Activated CD8-positive, alpha-beta memory T cell treated with anti-CD3 and anti-CD28 coated beads, Interleukin-2, amount 50 U/mL, for 4 hours (primary cell): Measurements from ENCODE around the gene LRRC47.
A peak's percentile ranks its signal among the peaks of the same experiment; 100 is the strongest.

Source experiments
- DNase-seq: peaks from one replicate; pipeline ENCODE4 v3.0.0-alpha.2; 2020

The LRRC47 gene

GRCh38 chr1:3785456-3786157 lies 10.7 kb downstream of the LRRC47 start:
- no peak for DNase-seq

GRCh38 chr1:3785045-3785444 lies 11.3 kb downstream of the LRRC47 start:
- DNase-seq = no peak

- DNase-seq = no peak
Measured at GRCh38 chr1:3783651-3784474, 12.4 kb downstream of the LRRC47 start.

DNA sequence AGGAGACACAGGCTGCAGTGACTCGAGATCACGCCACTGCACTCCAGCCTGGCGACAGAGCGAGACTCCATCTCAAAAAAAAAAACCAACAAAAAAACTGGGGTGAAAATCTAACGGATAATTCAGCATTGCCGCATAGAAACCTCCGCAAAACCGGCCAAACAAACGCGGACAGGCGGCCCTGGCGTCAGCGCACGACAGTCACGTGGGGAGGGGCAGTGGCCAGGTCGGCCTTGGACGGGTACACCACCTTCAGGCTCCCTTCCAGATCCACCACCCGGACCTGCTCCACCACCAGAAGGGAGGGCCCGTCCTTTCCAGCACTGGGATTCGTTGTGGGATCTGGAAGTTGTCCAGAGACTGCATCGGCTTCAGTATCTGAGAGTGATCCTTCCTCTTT lies 15.4 kb downstream of the LRRC47 start:
- no peak for DNase-seq

- DNase-seq = no peak
Measured at GRCh38 chr1:3779912-3780416, 16.3 kb downstream of the LRRC47 start.

GRCh38 chr1:3779265-3779911 lies 16.9 kb downstream of the LRRC47 start:
- DNase-seq = no peak

- no peak for DNase-seq
Measured at GRCh38 chr1:3778590-3779264, 17.6 kb downstream of the LRRC47 start.

DNA sequence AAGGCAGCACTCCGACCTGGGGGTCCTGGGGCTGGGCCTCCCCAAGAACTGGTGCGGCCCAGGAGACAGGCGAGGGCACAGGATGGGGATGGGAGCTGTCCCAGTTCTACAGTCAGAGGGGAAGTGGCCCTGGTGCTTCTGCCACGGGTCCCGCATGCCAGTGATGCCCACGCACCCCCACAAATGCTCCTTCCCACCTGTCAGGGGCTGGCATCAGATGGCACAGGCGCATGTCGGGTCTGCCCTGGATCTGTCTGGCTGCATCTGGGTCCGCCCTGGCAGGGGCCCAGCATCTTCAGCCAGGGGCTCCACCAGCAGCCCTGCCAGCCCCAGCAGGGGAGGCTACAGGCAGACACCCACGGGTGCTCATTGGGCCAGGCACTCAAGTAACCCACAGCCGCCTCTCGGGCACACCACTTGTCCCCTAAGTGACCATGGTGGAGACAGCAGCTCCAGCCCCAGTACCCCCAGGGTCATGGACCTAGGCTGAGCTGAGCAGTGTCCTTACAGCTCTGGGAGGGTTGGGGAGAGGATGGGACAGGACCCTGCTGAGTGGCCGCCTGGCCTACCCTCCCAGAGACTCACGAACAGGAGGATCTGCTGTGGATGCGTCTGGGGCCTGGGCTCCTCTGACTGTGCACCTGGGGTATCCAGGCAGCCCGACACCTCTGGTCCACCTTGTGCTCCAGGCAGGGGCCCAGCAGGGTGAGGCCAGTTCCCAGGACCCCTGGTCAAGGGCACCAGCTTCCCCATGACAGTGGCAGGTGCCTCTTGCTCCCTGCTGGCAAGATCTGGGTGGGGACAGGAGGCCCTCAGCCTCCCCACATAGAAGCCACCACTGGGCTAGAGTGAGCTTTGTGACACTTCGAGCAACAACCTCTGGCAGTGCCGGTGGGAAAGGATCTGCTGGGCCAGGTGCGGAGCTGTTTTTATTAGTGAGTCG lies 18.4 kb downstream of the LRRC47 start:
- DNase-seq = no peak

DNA sequence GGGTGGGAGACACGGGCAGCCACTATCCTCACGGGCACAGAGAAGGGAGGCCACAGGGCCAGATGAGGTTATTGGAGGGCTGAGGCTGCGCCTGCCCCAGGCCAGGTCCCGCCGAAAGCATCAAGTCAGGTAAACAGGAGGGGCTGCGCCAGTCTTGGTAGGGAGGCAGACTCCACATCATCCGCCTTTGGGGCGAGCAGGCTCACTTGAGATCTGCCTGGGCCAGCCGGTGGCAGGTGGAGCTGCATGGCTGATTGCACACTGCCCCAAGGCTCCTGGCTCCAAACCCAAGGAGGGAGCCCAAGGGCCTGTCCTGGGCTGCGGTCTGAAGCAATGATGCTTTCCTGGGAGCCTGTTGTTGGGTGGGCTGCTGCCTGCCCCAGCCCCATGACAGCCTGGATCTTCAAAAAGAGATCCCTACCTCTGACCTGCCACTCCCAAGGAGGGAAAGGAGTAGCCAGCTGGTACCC lies 19.2 kb downstream of the LRRC47 start:
- no peak for DNase-seq

- DNase-seq = no peak
Measured at GRCh38 chr1:3776231-3776961, 19.9 kb downstream of the LRRC47 start.

DNA sequence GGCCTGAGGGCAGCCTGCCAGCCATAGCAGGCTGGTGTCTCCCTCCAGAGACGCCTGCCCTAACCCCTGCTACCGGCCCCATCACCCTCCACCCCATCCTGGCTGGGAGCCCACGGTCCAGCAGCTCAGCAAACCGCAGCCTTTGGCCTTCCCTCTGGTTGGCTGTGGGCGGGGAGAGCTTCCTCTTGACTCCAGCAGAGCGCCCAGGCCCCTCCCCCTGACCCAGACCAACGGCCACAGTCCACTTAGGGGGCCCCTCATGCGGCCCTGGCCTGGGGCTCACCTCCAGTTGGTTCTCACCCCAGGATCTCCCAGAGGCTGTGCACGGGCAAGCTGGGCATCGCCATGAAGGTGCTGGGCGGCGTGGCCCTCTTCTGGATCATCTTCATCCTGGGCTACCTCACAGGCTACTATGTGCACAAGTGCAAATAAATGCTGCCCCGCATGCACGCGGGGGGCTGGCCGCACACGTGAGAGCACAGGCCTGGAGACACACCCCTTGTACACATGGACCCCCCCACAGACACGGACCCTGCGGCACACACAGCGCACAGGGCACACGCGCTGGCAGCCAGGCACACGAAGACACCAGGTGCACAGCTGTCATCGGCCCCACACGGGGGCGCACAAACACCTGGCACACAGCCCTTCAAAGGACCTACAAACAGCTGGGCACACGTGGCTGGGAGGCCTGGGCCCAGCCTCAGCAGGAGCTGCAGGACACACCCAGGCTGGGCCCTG lies 20.6 kb downstream of the LRRC47 start:
- DNase-seq = no peak

- no peak for DNase-seq
Measured at GRCh38 chr1:3774946-3775489, 21.3 kb downstream of the LRRC47 start.

GRCh38 chr1:3774276-3774945 lies 21.9 kb downstream of the LRRC47 start:
- DNase-seq = no peak

GRCh38 chr1:3773572-3774275 lies 22.6 kb downstream of the LRRC47 start:
- no peak for DNase-seq

DNA sequence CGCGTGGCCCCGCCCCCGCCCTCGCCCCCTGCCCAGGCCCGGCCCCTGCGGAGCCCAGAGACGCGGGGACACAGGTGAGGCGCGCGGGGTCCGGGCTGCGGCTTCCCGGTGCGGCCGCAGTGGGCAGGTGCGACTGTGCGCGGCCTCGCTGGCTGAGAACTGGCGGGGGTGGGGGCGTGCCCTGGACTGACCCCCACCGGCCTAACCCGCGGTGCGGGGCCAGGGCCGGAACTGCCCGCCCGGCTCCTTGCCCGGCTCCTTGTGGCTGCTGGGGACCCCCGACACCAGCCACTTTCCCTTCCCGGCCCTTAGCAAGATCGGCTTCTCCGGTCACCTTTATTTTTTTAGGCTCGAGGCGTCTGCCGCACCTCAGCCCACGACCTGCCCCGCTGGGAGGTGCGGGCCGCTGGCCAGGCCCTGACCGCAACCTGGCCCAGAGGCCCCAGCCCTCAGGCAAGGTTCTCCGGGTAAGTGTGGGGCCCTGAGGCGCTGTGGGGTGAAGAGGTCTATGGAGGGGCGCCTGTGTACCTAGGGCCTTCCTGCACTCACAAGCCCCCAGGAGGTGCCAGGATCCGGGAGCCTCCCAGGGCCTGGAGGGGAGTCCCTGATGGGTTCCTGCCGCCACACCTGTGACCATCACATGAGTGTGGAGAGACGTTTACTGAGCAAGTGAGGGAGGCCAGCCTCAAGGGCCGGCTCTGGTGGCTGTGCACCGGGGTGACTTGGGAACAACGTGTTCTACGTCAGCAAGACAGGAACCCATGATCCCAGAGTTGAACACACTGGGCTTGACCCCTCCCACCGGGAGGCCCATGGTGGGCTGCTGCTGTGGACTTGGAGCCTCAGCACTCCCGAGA lies 23.4 kb downstream of the LRRC47 start, which contains the start of gene SMIM1:
Gene SMIM1, plus strand, starts transcription at position 35 of the 857 bp plus-strand sequence. CDS start 2,625 bp downstream, outside the sequence.
- no peak for DNase-seq

DNA sequence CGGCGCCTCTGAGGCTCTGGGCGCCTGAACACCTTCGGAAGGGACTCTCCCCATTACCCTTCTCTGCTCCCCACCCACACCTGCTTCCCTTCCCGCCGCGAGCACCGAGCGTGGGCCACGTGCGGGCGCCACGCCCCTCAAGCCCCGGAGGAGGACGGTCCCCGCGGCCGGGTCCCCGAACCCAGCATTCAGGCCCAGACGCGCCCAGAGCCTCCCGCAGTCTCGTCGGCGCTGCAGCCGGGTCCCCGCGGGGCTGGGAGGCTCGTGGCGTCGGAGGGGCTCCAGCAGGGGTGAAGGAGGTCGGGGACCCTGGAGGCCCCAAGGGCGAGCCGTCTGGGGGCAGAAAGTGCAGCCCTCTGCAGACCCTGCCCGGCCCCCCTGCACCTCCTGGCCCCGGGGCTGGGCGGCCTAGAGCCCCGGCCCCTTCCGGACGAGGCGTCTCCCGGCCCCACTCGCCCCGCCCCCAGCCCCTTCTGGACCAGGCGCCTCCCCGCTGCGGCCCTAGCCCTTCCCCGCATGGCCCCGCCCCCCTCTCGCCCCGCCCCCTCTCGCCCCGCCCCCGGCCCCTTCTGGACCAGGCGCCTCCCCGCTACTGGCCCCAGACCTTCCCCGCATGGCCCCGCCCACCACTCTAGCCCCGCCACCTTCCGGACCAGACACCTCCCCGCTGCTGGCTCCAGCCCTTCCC lies 24.1 kb downstream of the LRRC47 start:
- peak; percentile 84 for DNase-seq
